B cell (primary cell): ENCODE measurements around the gene ZBTB16. TPM values are rescaled to one million over a fixed set of nuclear protein-coding genes. Genes with fewer than 3 reads are reported as not detected.

Experiments
- ATAC-seq: fragments of 200-7000 bp; cut with Tn5 transposase; one replicate; pipeline ENCODE4 v1.10.0; 2021; ENCODE audit warnings: low read depth, mild to moderate bottlenecking, moderate number of reproducible peaks, moderate library complexity
- CTCF ChIA-PET: fragments of 350-600 bp; sonication (Branson Sonifier 250); formaldehyde crosslinking; loops from one replicate; lab custom pipeline; 2021; ENCODE audit warnings: antibody characterized with exemption, inconsistent platforms; lab: Charles Lee
- POLR2A ChIA-PET: fragments of 350-600 bp; sonication (Branson Sonifier 250); formaldehyde crosslinking; loops from one replicate; lab custom pipeline; 2021; ENCODE audit warnings: antibody characterized with exemption; lab: Charles Lee
- DNase-seq: peaks from one replicate; pipeline ENCODE4 v3.0.0; 2013
- H2AFZ ChIP-seq: 2 replicates; pipeline ENCODE4 v1.6.1; 2012; ENCODE audit warnings: mild to moderate bottlenecking, low read depth, low read length; ENCODE audit not compliant: insufficient read depth, poor library complexity, severe bottlenecking
- H3K27ac ChIP-seq, 2 donors: 1 replicate in 1 of 2; 2 replicates in 1 of 2; pipeline ENCODE4 v1.5.1; 2012 to 2013; ENCODE audit warnings: low read length in 2 of 2, mild to moderate bottlenecking in 2 of 2, moderate library complexity in 1 of 2
- H3K27me3 ChIP-seq, 4 experiments: fragments of 200-600 bp in 1 of 4; sonication (generic) in 1 of 4; replicated peaks in 1 of 4; 1 replicate in 2 of 4; 2 replicates in 2 of 4; pipeline versions ENCODE4 v1.6.1 to v1.7.0; 2013 to 2016; ENCODE audit warnings: low read length in 3 of 4, mild to moderate bottlenecking in 2 of 4, mixed read lengths in 1 of 4, moderate library complexity in 1 of 4; ENCODE audit not compliant: insufficient read depth in 4 of 4, control insufficient read depth in 3 of 4; ENCODE audit errors: control extremely low read depth in 1 of 4
- H3K36me3 ChIP-seq, 2 experiments: replicated peaks in 1 of 2; 1 replicate in 1 of 2; 2 replicates in 1 of 2; pipeline versions ENCODE4 v1.6.1 to v1.7.1; 2013; ENCODE audit warnings: low read length in 1 of 2; ENCODE audit not compliant: insufficient read depth in 2 of 2, control insufficient read depth in 1 of 2; ENCODE audit errors: control extremely low read depth in 1 of 2, extremely low read depth in 1 of 2
- H3K4me1 ChIP-seq, 2 donors: fragments of 200-600 bp in 1 of 2; sonication (generic) in 1 of 2; 1 replicate in 1 of 2; 2 replicates in 1 of 2; pipeline versions ENCODE4 v1.5.1 to v1.6.1; 2013 to 2017; ENCODE audit warnings: low read length in 2 of 2; ENCODE audit not compliant: control insufficient read depth in 2 of 2, insufficient read depth in 2 of 2
- H3K4me2 ChIP-seq: replicated peaks from 2 replicates; pipeline ENCODE3; 2012; ENCODE audit warnings: mild to moderate bottlenecking, low read depth, low read length; ENCODE audit not compliant: poor library complexity, severe bottlenecking
- H3K4me3 ChIP-seq, 5 experiments: fragments of 200-600 bp in 1 of 5; sonication (generic) in 1 of 5; 1 replicate in 3 of 5; 2 replicates in 2 of 5; pipeline versions ENCODE4 v1.5.1 to v1.7.0; 2011 to 2016; ENCODE audit warnings: low read length in 4 of 5, mild to moderate bottlenecking in 4 of 5, low read depth in 2 of 5, control low read depth in 1 of 5, moderate library complexity in 1 of 5; ENCODE audit not compliant: insufficient read depth in 1 of 5; ENCODE audit errors: control extremely low read depth in 1 of 5, extremely low read depth in 1 of 5
- H3K79me2 ChIP-seq: fragments of 200-600 bp; sonication (generic); one replicate; pipeline ENCODE4 v1.6.0; 2016; ENCODE audit warnings: low read length; ENCODE audit not compliant: control insufficient read depth, insufficient read depth
- H3K9ac ChIP-seq: fragments of 200-600 bp; sonication (generic); 2 replicates; pipeline ENCODE4 v1.6.1; 2017; ENCODE audit warnings: mild to moderate bottlenecking, low read length, moderate library complexity
- H3K9me3 ChIP-seq, 3 donors: one replicate each; pipeline versions ENCODE4 v1.6.1 to v1.7.1; 2013; ENCODE audit warnings: low read length in 2 of 3; ENCODE audit not compliant: control insufficient read depth in 2 of 3, insufficient read depth in 1 of 3; ENCODE audit errors: control extremely low read depth in 1 of 3
- H4K20me1 ChIP-seq: 2 replicates; pipeline ENCODE4 v1.6.0; 2012; ENCODE audit warnings: mild to moderate bottlenecking, low read length; ENCODE audit not compliant: insufficient read depth, control insufficient read depth, poor library complexity, severe bottlenecking
- H3K27ac Mint-ChIP-seq: one replicate; pipeline ENCODE4 v1.8.0; 2021; ENCODE audit warnings: mixed read lengths
- H3K27me3 Mint-ChIP-seq: one replicate; pipeline ENCODE4 v1.8.0; 2021; ENCODE audit warnings: mixed read lengths
- H3K4me1 Mint-ChIP-seq: one replicate; pipeline ENCODE4 v1.8.0; 2021; ENCODE audit warnings: mixed read lengths
- H3K4me3 Mint-ChIP-seq: one replicate; pipeline ENCODE4 v1.8.0; 2021; ENCODE audit warnings: mixed read lengths
- H3K9me3 Mint-ChIP-seq: one replicate; pipeline ENCODE4 v1.8.0; 2022; ENCODE audit warnings: mixed read lengths; ENCODE audit not compliant: insufficient read depth
- EZH2 ChIP-seq: IDR thresholded peaks from 2 replicates; pipeline ENCODE4 v1.6.1; 2012; ENCODE audit warnings: borderline replicate concordance, low read depth, mild to moderate bottlenecking, moderate library complexity, low read length; ENCODE audit not compliant: insufficient read depth, poor library complexity, severe bottlenecking
- WGBS: methylation state at CpG from one replicate; pipeline ENCODE4 v1.1.5; 2013; ENCODE audit warnings: missing lambda C conversion rate; ENCODE audit not compliant: insufficient coverage; 5-methylcytosine and 5-hydroxymethylcytosine counted together
- intact Hi-C: fragments of 100-400 bp; cut with micrococcal nuclease; formaldehyde crosslinking; loops from one replicate; pipeline ENCODE4 v1.10.0; 2022
- polyA plus RNA-seq: library from polyadenylated mRNA; depleted of rRNA; stranded (reverse); fragments of >200 nt; gene quantifications from 2 replicates; pipeline ENCODE4 v1.2.3, GENCODE V29; 2012
- total RNA-seq, 2 donors: library from RNA; stranded (reverse); fragments of 120-200 nt in 1 of 2; gene quantifications; 1 replicate in 1 of 2; 2 replicates in 1 of 2; pipeline versions ENCODE4 v1.2.3 to v1.2.4, GENCODE V29; 2013 to 2022
- TF ChIP-seq, protein P1 (sequence below): fragments of 200-600 bp; IDR thresholded peaks from one replicate; pipeline ENCODE4 v1.8.0; 2022; ENCODE audit warnings: antibody characterized with exemption, mild to moderate bottlenecking

ZBTB16 gene
- total and polyA plus RNA-seq, 2 donors (not counting 1 experiment from before 2014, with no cell fraction given), result 16.0 to 20.6 TPM

DNA sequence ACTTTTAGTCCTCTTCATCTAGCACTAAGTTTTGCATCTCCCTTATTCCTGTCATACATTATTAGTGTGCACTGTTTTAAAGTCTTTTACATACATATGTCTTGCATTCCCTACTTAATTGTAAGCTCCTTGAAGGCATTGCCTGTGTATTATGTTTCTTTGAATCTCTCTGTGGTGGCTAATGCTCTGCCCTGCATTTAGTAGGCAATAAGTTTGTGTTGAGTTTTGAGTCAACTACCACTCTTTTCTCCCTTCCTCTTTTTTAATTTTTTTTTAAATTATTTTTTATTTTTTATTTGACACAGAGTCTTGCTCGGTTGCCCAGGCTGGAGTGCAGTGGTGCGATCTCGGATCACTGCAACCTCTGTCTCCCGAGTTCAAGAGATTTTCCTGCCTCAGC, 78.9 kb downstream of the ZBTB16 start:
- H3K79me2 ChIP-seq, result peaks cover 8% of the 10 kb centered on the region
- intact Hi-C loops, result no loop called here
- no peak overlapping the region for H3K4me3 ChIP-seq
- peak overlapping the region; percentile 26 for H3K4me2 ChIP-seq
- Mint-ChIP-seq H3K27me3 (peaks cover 32% of the 10 kb centered on the region), H3K27ac (no peak overlapping the region), H3K9me3 (no peaks in the 10 kb centered on the region), H3K4me1 (peaks cover 44% of the 10 kb centered on the region), H3K4me3 (no peak overlapping the region)
- peaks cover 0 to 4% (median 1%) of the 10 kb centered on the region in 4 experiments for H3K27me3 ChIP-seq
- H3K36me3 ChIP-seq, result no peaks in the 10 kb centered on the region
- no peak overlapping the region for H3K27ac ChIP-seq
- H4K20me1 ChIP-seq, result no peaks in the 10 kb centered on the region
- WGBS, result no CpG with 5 or more reads among the region's 4 CpGs
- ChIA-PET POLR2A (no interaction called here), CTCF (interaction anchor here (0.7 to 1.3 kb wide), 3 partner anchors 21 to 215 kb away, joined by 3 to 5 read pairs (median 4); no protein-coding TSS in a partner anchor)
- no peak overlapping the region for H2AFZ ChIP-seq
- DNase-seq, result no peak
- TF ChIP-seq, protein P1, sequence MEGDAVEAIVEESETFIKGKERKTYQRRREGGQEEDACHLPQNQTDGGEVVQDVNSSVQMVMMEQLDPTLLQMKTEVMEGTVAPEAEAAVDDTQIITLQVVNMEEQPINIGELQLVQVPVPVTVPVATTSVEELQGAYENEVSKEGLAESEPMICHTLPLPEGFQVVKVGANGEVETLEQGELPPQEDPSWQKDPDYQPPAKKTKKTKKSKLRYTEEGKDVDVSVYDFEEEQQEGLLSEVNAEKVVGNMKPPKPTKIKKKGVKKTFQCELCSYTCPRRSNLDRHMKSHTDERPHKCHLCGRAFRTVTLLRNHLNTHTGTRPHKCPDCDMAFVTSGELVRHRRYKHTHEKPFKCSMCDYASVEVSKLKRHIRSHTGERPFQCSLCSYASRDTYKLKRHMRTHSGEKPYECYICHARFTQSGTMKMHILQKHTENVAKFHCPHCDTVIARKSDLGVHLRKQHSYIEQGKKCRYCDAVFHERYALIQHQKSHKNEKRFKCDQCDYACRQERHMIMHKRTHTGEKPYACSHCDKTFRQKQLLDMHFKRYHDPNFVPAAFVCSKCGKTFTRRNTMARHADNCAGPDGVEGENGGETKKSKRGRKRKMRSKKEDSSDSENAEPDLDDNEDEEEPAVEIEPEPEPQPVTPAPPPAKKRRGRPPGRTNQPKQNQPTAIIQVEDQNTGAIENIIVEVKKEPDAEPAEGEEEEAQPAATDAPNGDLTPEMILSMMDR, result no peak
- TF ChIP-seq EZH2, result no peak
- no peak overlapping the region for H3K9ac ChIP-seq
- peaks cover 43 to 45% of the 10 kb centered on the region in 2 donors for H3K4me1 ChIP-seq
- H3K9me3 ChIP-seq, result no peaks in the 10 kb centered on the region
- ATAC-seq, result no peak

DNA sequence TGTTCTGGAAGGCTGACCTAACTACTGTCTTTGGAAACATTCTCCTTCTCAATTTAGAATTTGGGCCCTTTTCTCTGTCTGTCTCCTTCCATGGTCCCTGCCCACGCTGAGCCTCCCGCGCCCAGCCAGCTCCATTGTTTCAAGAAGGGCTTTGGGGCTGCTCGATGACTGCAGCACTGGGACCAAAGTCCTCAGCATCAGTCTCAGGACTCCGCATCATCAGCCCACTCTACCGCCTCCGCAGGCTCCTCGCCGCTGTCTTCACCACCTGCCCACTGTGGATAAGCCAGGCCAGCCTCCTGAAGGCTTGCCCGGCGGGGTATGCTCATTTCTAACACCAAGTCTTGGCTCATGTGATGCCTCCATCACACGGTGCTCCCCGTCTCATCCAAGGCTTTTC, 81.3 kb downstream of the ZBTB16 start:
- no peaks in the 10 kb centered on the region for H3K9me3 Mint-ChIP-seq
- intact Hi-C loops, result no loop called here
- H4K20me1 ChIP-seq, result no peaks in the 10 kb centered on the region
- ChIA-PET CTCF (interaction anchor here (1.0 to 2.3 kb wide), 3 partner anchors 104 to 122 kb away, joined by 3 to 10 read pairs (median 3); no protein-coding TSS in a partner anchor), POLR2A (no interaction called here)
- WGBS, result 87% methylated on average over 13 of the region's 13 CpGs
- no peak overlapping the region for H3K4me2 ChIP-seq
- H3K36me3 ChIP-seq, result no peaks in the 10 kb centered on the region
- TF ChIP-seq, protein P1, result no peak
- ATAC-seq (no peak), DNase-seq (no peak)
- H3K79me2 ChIP-seq, result peaks cover 8% of the 10 kb centered on the region
- H3K27ac Mint-ChIP-seq, result no peak overlapping the region
- peaks cover 52% of the 10 kb centered on the region for H3K4me1 Mint-ChIP-seq
- H3K4me3 ChIP-seq, result no peak overlapping the region
- H3K9me3 ChIP-seq, result no peaks in the 10 kb centered on the region
- H3K9ac ChIP-seq, result no peak overlapping the region
- H3K4me1 ChIP-seq, result peaks cover 51 to 57% of the 10 kb centered on the region in 2 donors
- no peak overlapping the region for H3K4me3 Mint-ChIP-seq
- H3K27me3 ChIP-seq, result peaks cover 0 to 4% (median 1%) of the 10 kb centered on the region in 4 experiments
- H2AFZ ChIP-seq, result no peak overlapping the region
- H3K27me3 Mint-ChIP-seq, result peaks cover 40% of the 10 kb centered on the region
- no peak overlapping the region for H3K27ac ChIP-seq
